Measurements from ENCODE around the gene BRMS1.
A peak's percentile ranks its signal among the peaks of the same experiment; 100 is the strongest.
"Not testable (repeated sequence)": the region's sequence is repeated elsewhere in the genome, so short reads cannot be mapped to it uniquely, and the experiment has no call there.

The BRMS1 gene

DNA sequence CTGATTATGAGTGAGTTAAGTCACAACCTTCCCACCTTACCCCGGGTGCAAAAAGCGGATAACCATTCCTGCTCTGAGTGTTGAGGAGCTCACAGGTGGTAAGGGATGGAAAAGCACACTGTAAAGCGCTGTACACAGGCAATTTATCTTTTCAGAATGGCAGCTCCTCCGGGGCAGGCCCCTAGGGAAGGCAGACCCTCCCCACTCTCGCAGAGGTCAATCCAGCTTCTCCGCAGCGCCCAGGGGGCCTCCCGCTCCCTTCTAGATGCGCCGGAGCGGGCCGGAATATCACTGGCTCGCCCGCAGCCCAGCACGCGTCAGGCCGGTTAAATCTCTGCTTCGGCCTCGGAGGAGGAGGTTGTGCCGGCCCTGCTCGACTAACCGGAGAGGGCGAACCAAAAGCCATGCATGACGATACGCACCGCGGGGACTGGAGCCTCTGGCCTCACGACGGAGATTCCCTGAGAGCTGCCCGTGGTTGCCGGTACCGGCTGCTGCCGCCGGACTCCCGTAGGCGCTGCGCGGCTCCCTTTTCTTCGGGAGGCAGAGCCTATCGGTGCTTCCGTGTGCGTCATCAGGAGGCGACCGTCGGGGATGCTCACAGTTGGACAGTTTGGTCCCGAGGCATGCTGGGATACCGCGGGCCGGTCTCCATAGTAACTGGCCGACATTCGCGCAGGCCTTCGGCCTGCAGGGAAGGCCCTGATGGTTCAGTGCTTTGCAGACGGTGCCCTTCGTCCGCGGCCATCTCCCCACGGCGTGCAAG lies at the start of gene BRMS1:
TSS of gene BRMS1 (minus strand) at position 555 of the 766 bp plus-strand sequence. CDS start 2,870 bp downstream, outside the sequence.
- DNase-seq = peak; percentile 94

- no peak for DNase-seq
Observed at GRCh38 chr11:66393954-66394353, 49.0 kb upstream of the BRMS1 start.

- no peak for DNase-seq
Observed at GRCh38 chr11:66391322-66391721, 46.4 kb upstream of the BRMS1 start.

DNA sequence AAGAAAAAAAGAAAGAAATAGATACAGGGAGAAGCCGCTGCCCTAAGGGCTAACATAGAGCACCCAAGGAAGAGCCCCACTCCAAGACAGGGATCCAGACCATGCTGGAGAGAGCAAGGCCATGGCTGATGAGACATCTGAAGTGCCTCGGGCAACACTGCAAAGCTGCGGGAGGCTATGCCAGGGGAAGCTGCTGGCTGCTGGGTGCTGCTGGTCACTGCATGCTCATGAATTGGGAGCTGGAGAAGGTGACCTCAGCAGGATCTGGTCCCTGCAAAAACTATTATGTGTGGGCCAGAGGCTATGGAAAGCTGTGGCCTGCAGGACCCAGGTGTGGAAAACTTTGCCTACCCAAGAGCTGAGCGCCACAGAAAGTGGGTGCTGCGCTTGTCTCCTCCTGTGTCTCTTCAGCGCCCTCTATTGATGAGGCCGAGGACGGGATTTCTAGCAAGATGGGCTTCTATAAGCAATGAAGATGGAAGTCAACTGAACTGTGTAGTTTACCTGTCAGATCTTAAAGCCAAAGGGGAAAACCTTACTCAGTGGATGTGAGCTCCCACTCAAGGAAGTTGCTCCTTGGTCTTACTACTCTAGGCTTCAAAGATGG lies 44.0 kb upstream of the BRMS1 start:
- peak; percentile 78 for DNase-seq

DNA sequence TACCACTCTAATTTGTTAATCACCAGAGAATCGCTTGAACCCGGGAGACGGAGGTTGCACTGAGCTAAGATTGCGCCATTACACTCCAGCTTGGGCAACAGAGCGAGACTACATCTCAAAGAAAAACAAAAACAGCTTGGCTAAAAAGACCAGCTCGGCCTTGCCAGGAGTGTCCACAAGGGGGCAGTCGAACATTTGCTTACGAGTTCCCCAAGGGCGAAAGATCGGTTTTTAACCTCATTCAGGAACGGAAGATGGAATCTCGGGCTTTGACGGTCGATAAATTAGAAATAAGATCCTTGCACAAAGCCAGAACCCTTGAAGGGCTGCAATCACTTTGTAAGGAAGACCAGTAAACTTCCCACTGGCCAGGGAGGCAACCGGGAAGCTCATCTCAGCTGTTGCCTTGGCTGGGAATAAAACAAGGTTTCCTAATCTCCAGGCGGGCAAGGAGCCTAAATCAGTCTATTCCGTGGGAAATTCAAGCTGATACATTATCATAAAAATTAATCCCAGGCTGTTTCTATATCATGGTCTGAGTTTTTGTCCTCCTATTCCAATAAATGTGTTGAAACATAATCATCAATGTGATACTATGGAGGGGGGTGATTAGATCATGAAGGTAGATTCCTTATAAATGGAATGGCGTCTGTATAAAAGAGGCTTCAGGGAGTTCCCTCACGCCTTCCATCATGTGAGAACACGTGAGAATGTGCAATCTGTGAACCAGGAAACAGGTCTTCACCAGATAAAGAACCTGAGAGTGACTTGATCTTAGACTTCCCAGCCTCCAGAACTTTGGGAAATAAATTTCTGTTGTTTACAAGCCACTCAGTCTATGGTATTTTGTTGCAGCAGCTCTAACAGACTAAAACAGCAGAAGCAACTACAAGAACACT lies 41.5 kb upstream of the BRMS1 start:
- peak; percentile 81 for DNase-seq

- DNase-seq = not testable (repeated sequence)
Observed at GRCh38 chr11:66384316-66384715, 39.4 kb upstream of the BRMS1 start.

DNA sequence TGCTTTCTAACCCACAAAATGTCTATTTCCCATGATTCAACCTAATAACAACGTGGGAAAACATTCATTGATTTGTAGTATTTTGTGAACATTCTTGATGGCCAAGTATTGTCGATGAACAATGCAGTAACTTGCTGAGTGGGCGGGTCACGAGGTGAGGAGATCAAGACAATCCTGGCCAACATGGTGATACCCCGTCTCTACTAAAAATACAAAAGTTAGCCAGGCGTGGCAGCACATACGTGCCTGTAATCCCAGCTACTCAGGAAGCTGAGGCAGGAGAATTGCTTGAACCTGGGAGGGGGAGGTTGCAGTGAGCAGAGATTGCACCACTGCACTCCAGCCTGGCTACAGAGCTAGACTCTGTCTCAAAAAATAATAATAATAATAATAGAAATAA lies 35.4 kb upstream of the BRMS1 start:
- not testable (repeated sequence) for DNase-seq

GRCh38 chr11:66373690-66374287 lies 28.9 kb upstream of the BRMS1 start:
- not testable (repeated sequence) for DNase-seq

DNA sequence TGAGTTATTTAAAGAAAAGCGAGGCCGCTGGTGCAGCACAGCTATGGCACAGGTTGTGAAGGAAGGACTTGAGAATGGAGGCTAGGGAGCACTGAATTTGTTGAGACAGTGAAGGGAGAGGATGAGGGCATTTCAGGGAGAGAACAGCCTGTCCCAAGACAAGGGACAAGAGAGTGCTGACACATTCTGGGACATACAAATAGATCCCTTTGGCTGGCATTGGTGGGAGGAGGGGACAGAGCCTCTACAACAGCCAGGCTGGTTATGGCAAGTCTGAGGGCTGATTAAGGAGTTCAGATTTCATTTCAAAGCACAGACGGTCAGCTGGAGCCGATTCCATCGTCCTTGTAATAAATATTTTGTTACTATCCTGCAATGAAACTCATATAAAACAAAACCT lies 28.4 kb upstream of the BRMS1 start:
- DNase-seq = no peak

DNA sequence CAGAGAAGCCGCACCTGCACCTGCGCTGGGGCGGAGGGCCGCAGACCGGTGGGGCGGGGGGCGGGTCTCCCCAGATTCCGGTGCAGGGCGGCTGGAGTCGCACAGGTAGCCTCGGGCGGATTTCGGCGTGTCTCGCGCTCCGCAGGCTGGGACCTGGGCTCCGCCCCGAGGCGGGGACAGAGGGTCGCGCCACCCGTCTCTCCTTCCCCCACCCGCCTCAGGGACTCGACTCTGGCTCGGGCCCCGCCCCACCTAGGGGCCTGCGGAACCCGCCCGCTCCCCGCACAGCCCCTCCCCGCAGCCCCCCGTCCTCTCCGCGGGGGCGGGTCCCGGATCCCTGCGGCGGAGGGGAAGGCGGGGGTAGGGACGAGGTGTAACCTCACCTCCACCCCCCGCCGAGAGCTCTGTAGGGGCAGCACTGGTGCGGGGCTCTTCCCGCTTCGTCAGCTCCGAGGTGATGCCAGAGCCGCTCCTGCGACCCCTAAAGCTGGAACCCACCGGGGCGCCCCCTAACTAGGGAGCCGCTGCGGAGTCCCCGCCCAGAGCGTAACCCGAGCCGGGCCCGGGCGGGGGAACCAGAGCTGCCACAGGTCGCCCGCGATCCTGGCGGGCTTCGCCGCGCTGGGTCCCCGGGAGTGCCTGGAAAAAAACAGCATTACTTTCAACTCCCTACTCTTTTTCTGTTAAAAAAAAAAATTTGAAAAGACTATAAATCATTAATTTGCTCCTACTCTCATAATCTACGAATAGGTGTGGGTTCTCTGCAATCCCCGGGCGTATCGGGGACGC lies 26.9 kb upstream of the BRMS1 start, which contains the start of gene SLC29A2:
TSS of gene SLC29A2 (minus strand) at position 134 of the 789 bp plus-strand sequence. CDS start 169 bp downstream, outside the sequence.
- DNase-seq = peak; percentile 89

DNA sequence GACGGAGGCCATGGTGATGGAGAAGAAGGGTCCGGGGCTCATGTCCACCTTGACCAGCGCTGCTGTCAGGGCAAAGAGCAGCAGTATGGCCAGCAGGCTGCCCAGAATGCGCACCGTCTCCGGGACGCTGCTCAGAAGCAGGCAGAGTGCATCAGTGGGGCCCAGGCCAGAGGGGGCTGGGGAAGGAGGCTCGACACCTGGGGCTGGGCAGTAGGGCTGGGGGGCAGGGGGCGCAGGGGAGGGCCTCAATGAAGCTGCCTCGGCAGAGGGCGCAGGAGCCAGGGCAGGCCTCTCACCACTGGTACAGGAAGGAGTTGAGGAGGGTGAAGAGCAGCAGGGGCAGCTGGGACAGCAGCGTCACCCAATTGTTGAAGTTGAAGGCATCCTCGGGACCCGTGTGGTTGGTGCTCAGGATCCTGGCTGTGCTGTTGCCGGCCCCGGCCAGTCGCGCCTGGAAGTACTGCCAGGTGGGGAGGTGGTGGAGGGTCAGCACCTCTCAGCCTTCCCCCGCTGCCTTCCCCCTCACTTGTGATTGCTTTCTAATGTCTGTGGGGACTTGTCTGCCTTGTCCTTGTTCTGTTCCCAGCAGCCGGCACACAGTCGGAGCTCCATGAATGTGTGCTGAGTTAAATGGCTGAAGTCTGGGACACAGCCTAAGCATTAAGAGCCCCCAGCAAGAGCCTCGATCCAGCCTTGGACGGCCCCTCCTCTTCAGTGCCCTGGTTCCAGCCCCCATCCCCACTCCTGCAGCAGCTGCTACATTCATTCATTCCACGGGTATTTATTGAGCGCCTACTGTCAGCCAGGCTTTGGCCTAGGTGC lies 24.4 kb upstream of the BRMS1 start:
- DNase-seq = no peak

DNA sequence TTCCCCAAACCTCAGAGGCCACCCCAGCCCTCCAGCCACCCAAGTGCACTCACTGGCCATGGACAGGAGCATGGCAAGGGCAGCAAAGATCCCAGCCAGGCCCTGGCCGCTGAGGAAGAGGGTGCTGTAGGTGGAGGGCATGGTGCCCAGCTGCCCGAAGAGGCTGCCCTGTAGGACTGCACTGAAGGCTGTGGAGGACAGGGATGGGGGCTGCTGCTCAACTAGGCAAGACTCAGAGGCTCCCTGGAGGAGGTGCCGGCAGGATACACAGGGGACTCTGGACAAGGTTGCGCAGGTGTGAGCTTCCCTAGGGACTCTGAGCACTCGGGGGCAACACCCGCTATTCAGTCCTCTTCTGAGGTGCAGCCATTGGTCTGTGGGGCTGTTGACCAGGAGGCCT lies 23.6 kb upstream of the BRMS1 start:
- DNase-seq = no peak

DNA sequence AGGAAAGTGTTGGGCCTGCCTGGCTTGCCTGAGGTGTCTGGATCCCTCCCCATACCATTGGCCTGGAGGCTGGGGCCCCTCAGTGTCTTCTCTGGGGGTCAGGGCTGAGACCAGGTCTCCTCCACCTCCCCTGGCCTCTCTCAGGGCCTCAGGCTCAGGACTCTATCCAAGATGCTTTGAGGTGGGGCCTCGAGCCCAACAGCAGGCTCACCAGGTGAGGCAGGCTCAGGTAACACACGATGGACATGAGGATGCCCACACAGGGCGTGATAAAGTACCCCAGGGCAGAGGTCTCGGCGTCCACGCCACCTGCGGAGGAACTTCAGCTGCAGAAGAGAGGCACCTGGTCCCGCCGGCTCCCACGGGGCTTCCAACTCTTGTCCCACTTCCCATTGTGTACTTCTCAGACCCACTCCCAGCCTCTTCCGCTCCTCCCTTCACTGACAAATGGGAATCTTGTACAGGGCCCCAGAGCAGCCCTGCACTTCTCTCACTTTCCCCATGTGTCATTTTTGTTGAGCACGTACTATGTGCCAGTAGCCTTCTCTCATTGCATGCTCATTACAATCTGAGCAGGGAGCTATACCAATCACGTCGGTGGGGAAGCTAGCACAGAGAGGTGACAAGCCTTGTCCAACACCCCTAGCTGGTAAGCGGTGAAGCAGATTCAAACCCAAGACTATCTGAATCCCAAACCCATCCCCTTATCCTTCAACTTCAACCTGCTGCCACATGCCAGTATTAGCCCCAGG lies 22.8 kb upstream of the BRMS1 start:
- DNase-seq = no peak

DNA sequence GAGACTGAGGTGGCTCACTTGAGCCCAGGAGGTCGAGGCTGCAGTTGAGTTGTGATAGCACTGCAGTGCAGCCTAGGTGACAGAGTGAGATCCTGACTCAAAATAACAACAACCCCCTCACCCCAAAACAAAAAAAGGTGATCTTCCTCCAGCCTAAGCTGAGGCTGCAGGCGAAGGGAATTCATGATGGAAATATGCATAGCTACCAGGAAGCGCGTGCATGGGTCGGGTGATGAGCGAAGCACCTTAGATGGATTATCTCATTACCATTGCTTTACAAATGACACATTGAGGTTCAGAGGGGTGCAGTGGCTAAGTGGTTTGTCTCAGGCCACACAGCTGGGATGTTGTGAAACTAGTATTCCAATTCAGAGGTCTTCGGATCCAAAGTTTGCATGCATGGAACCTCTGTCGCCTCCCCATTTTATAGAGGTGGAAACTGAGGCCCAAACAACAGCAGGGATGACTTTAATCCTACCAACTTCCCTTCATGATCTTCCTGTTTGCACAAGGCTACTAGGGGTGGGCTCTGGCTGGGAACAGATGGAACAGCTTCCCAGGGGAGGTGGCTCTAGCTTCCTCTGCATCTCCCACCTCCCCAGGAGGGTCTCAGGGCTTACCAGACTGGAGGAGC lies 22.1 kb upstream of the BRMS1 start:
- no peak for DNase-seq

GRCh38 chr11:66365711-66366619 lies 21.1 kb upstream of the BRMS1 start:
- no peak for DNase-seq

- no peak for DNase-seq
Observed at GRCh38 chr11:66365166-66365565, 20.3 kb upstream of the BRMS1 start.

GRCh38 chr11:66363805-66364535 lies 19.1 kb upstream of the BRMS1 start:
- no peak for DNase-seq

GRCh38 chr11:66363187-66363601 lies 18.3 kb upstream of the BRMS1 start:
- DNase-seq = no peak

Data from NCI-H2107 (cell line).